K562 (cell line): ENCODE results near the gene CACNA1A. TPM values are rescaled to one million over a fixed set of nuclear protein-coding genes. Genes with fewer than 3 reads are reported as not detected.
A peak's percentile ranks its signal among the peaks of the same experiment; 100 is the strongest.

ENCODE experiments used
- ATAC-seq: fragments of 200-7000 bp; cut with Tn5 transposase; 3 replicates; pipeline ENCODE4 v1.9.1; 2020; ENCODE audit warnings: moderate library complexity
- BruUV-seq: library from RNA; stranded (reverse); fragments of 400-500 nt; replicated peaks from 2 replicates; lab custom pipeline; 2021; lab: Mats Ljungman, UMichigan
- CTCF ChIA-PET: fragments of 300-600 bp; formaldehyde crosslinking; extraction: SDS; loops from one replicate; lab custom pipeline; 2021; ENCODE audit warnings: low intra/inter-chr PET ratio; lab: Yijun Ruan, JAX
- POLR2A ChIA-PET: fragments of 300-600, 350-650 bp; sonication (Branson Sonifier 250); formaldehyde crosslinking; extraction: SDS; loops from one replicate; lab custom pipeline; 2021; ENCODE audit warnings: antibody characterized with exemption, inconsistent platforms; lab: Yijun Ruan, JAX
- DNase-seq, 4 experiments: peaks; one replicate each; pipeline versions ENCODE4 v3.0.0 to v3.0.0-alpha.2; 2011 to 2018; ENCODE audit warnings: low spot score in 3 of 4, mixed read lengths in 3 of 4; ENCODE audit errors: extremely low read depth in 1 of 4
- FAIRE-seq: peaks from 2 replicates; lab custom pipeline; 2011; peaks lifted over from hg19 to GRCh38; lab: Jason Lieb, UNC
- H2AFZ ChIP-seq: 2 replicates; pipeline ENCODE4 v1.6.0; 2011; ENCODE audit warnings: low read depth, low read length, control low read depth, inconsistent platforms
- H3K27ac ChIP-seq: fragments of 200-600 bp; 3 replicates; pipeline ENCODE4 v1.8.0; 2011; ENCODE audit warnings: low read depth, mild to moderate bottlenecking, control low read depth, inconsistent platforms, low read length, moderate library complexity, mixed read lengths; ENCODE audit errors: extremely low read depth
- H3K27me3 ChIP-seq, 2 experiments: fragments of 300-600 bp in 1 of 2; 2 replicates in 1 of 2; 3 replicates in 1 of 2; pipeline versions ENCODE4 v1.6.0 to v1.8.0; 2011; ENCODE audit warnings: inconsistent platforms in 2 of 2, low read length in 2 of 2, mild to moderate bottlenecking in 1 of 2, mixed read lengths in 1 of 2, moderate library complexity in 1 of 2; ENCODE audit not compliant: control insufficient read depth in 2 of 2, insufficient read depth in 2 of 2
- H3K36me3 ChIP-seq: fragments of 300-600 bp; 3 replicates; pipeline ENCODE4 v1.8.0; 2011; ENCODE audit warnings: mild to moderate bottlenecking, low read length, inconsistent platforms; ENCODE audit not compliant: control insufficient read depth, insufficient read depth
- H3K4me1 ChIP-seq, 2 experiments: fragments of 200-600 bp in 1 of 2; replicated peaks in 1 of 2; 2 replicates in 1 of 2; 3 replicates in 1 of 2; pipeline versions ENCODE4 v1.5.1 to v1.8.0; 2011; ENCODE audit warnings: inconsistent platforms in 2 of 2, low read length in 2 of 2, mild to moderate bottlenecking in 1 of 2, mixed read lengths in 1 of 2, moderate library complexity in 1 of 2; ENCODE audit not compliant: control insufficient read depth in 2 of 2, insufficient read depth in 2 of 2
- H3K4me2 ChIP-seq: 2 replicates; pipeline ENCODE4 v1.6.1; 2011; ENCODE audit warnings: low read length, control low read depth, inconsistent platforms, mixed read lengths; ENCODE audit not compliant: insufficient read depth
- H3K4me3 ChIP-seq: fragments of 200-600 bp; sonication (generic), shearing (Covaris generic); 2 replicates; pipeline ENCODE4 v1.5.1; 2016; ENCODE audit warnings: control low read depth, inconsistent platforms
- H3K79me2 ChIP-seq: fragments of 200-600 bp; 3 replicates; pipeline ENCODE4 v1.8.0; 2011; ENCODE audit warnings: low read length, inconsistent platforms; ENCODE audit not compliant: control insufficient read depth, insufficient read depth
- H3K9ac ChIP-seq, 2 experiments: 2 replicates each; pipeline versions ENCODE4 v1.6.0 to v1.6.1; 2011; ENCODE audit warnings: low read depth in 2 of 2, low read length in 2 of 2, control low read depth in 1 of 2, inconsistent platforms in 1 of 2, mild to moderate bottlenecking in 1 of 2, mixed read lengths in 1 of 2; ENCODE audit not compliant: insufficient read depth in 1 of 2
- H3K9me1 ChIP-seq: one replicate; pipeline ENCODE4 v1.6.0; 2011; ENCODE audit warnings: inconsistent platforms, mild to moderate bottlenecking, low read length, moderate library complexity; ENCODE audit not compliant: control insufficient read depth, insufficient read depth
- H3K9me3 ChIP-seq: replicated peaks from 2 replicates; pipeline ENCODE4 v1.5.1; 2011; ENCODE audit warnings: low read depth, low read length, inconsistent platforms; ENCODE audit not compliant: control insufficient read depth, insufficient read depth
- H4K20me1 ChIP-seq: replicated peaks from 2 replicates; pipeline ENCODE4 v1.6.1; 2011; ENCODE audit warnings: low read length, inconsistent platforms, mixed read lengths; ENCODE audit not compliant: control insufficient read depth, insufficient read depth
- CBX1 ChIP-seq: sonication (generic); IDR thresholded peaks from 2 replicates; pipeline ENCODE4 v1.6.1; 2016; ENCODE audit warnings: antibody characterized with exemption, low read depth, mild to moderate bottlenecking
- CCAR2 ChIP-seq: fragments of 200-400 bp; formaldehyde crosslinking; IDR thresholded peaks from 2 replicates; pipeline ENCODE4 v1.6.1; 2017; ENCODE audit warnings: mild to moderate bottlenecking, low read depth, low read length
- E2F8 ChIP-seq: fragments of 450-650 bp; IDR thresholded peaks from 2 replicates; pipeline ENCODE4 v1.7.1; 2018; ENCODE audit warnings: mild to moderate bottlenecking, low read depth; ENCODE audit not compliant: partially characterized antibody
- ETV6 ChIP-seq, 3 experiments: fragments of 150-350 bp in 1 of 3; sonication (generic) in 1 of 3; formaldehyde crosslinking in 1 of 3; IDR thresholded peaks; 2 replicates each; pipeline versions ENCODE4 v1.6.1 to v1.8.0; 2014 to 2022; ENCODE audit warnings: borderline replicate concordance in 2 of 3, low read depth in 2 of 3, antibody characterized with exemption in 1 of 3, low read length in 1 of 3, mild to moderate bottlenecking in 1 of 3, missing genetic modification reagents in 1 of 3
- NFRKB ChIP-seq: fragments of 450-650 bp; IDR thresholded peaks from 2 replicates; pipeline ENCODE4 v1.6.1; 2016; ENCODE audit warnings: low read depth
- POLR2H ChIP-seq: IDR thresholded peaks from 2 replicates; pipeline ENCODE4 v1.6.1; 2016; ENCODE audit warnings: missing genetic modification characterization, low read depth, mild to moderate bottlenecking, control low read depth, missing compliant biosample characterization, moderate library complexity
- RBM15 ChIP-seq: fragments of 200-400 bp; formaldehyde crosslinking; IDR thresholded peaks from 2 replicates; pipeline ENCODE4 v1.6.1; 2018; ENCODE audit warnings: mild to moderate bottlenecking, low read length, moderate library complexity; ENCODE audit not compliant: insufficient read depth
- RBM22 ChIP-seq: fragments of 200-400 bp; formaldehyde crosslinking; IDR thresholded peaks from 2 replicates; pipeline ENCODE4 v1.6.1; 2018; ENCODE audit warnings: low read length, low read depth; ENCODE audit not compliant: poor library complexity, severe bottlenecking
- RBM25 ChIP-seq: fragments of 200-400 bp; formaldehyde crosslinking; IDR thresholded peaks from 2 replicates; pipeline ENCODE4 v1.6.1; 2018; ENCODE audit warnings: low read length, low read depth, moderate library complexity; ENCODE audit not compliant: severe bottlenecking
- SIRT6 ChIP-seq: IDR thresholded peaks from one replicate; pipeline ENCODE4 v1.6.1; 2012; ENCODE audit warnings: low read depth, mild to moderate bottlenecking, control low read depth, inconsistent platforms, low read length, moderate library complexity
- ZFP36 ChIP-seq: fragments of 150-350 bp; IDR thresholded peaks from 2 replicates; pipeline ENCODE4 v1.6.1; 2018; ENCODE audit warnings: low read length, low read depth; ENCODE audit not compliant: partially characterized antibody
- WGBS: fragments of 100-300 bp; shearing (Covaris generic); methylation state at CpG from one replicate; pipeline ENCODE4 v1.1.6; 2016; ENCODE audit warnings: low coverage, mixed read lengths; ENCODE audit not compliant: insufficient coverage; ENCODE audit errors: missing lambda C conversion rate; 5-methylcytosine and 5-hydroxymethylcytosine counted together
- in situ Hi-C: fragments of 300-500 bp; cut with MboI; formaldehyde crosslinking; loops from 4 replicates; pipeline ENCODE4 v1.15.0; 2018; ENCODE audit warnings: inconsistent platforms, mixed read lengths
- intact Hi-C: fragments of 100-400 bp; cut with micrococcal nuclease; formaldehyde crosslinking; loops from 2 replicates; pipeline ENCODE4 v1.14.2; 2022
- polyA plus RNA-seq, 8 experiments: library from polyadenylated mRNA; depleted of rRNA in 4 of 8; stranded (reverse) in 5 of 8; unstranded in 3 of 8; fragments of >200 nt; fragmentation: Nextera tagmentation in 2 of 8; fragmentation: Illumina TruSeq in 1 of 8; extraction: Ambion mirVana in 2 of 8; extraction: Trizol in 1 of 8; gene quantifications; 2 replicates each; pipeline versions ENCODE4 v1.2.1 to v1.2.3, GENCODE V29; 2011 to 2014; ENCODE audit warnings: inconsistent platforms in 1 of 8, missing spikeins in 1 of 8
- total RNA-seq, 7 experiments: library from RNA; depleted of rRNA in 6 of 7; stranded (reverse); fragments of >200 nt in 6 of 7; fragmentation: Illumina TruSeq in 2 of 7; extraction: Trizol in 2 of 7; gene quantifications; 2 replicates each; pipeline versions ENCODE4 v1.2.1 to v1.2.3, GENCODE V29; 2011 to 2021; ENCODE audit warnings: low replicate concordance in 1 of 7

Gene CACNA1A
- total and polyA plus RNA-seq, 9 of the 15 experiments (the other 6 are each of a cell fraction or from before 2014, with no cell fraction given): 0.03 to 0.20 (median 0.09) TPM; not detected in 1

DNA sequence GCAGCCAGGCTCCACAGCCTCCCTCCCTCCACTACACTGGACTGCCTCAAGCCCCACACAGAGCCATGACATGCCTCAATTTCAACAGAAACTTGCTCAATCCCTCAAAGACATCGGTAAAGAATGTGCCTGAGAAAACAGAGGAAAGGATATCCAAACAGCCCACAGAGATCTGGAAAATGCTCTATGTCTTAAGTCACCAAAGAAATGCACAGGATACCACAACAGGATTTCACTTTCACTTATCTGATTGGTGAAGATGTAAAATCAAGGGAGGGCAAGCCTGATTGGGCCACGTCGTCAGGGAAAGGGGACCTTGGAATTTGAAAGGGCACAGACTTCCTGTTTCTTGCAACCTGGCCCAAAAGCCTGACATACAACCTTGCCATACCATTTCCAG is 14.2 kb downstream of the CACNA1A start:
- in situ Hi-C loops (no loop called here), intact Hi-C loops (no loop called here)
- FAIRE-seq: no peak
- H3K27me3 ChIP-seq: no peaks in the 10 kb centered on the region
- DNase-seq: no peak
- H3K4me1 ChIP-seq: no peaks in the 10 kb centered on the region
- no peak overlapping the region for H3K4me3 ChIP-seq
- H2AFZ ChIP-seq: no peak overlapping the region
- POLR2A ChIA-PET: no interaction called here
- BruUV-seq: no TSS peak
- CTCF ChIA-PET: no interaction called here
- no peaks in the 10 kb centered on the region for H4K20me1 ChIP-seq
- H3K4me2 ChIP-seq: no peak overlapping the region
- no peak overlapping the region for H3K9ac ChIP-seq
- 0% methylated on average over 3 of the region's 3 CpGs for WGBS
- TF ChIP-seq RBM15: no peak
- no peak for TF ChIP-seq NFRKB
- TF ChIP-seq RBM22: no peak
- H3K9me1 ChIP-seq: no peaks in the 10 kb centered on the region
- H3K79me2 ChIP-seq: no peaks in the 10 kb centered on the region
- H3K9me3 ChIP-seq: no peaks in the 10 kb centered on the region
- ATAC-seq: no peak
- H3K36me3 ChIP-seq: no peaks in the 10 kb centered on the region
- no peak overlapping the region for H3K27ac ChIP-seq

DNA sequence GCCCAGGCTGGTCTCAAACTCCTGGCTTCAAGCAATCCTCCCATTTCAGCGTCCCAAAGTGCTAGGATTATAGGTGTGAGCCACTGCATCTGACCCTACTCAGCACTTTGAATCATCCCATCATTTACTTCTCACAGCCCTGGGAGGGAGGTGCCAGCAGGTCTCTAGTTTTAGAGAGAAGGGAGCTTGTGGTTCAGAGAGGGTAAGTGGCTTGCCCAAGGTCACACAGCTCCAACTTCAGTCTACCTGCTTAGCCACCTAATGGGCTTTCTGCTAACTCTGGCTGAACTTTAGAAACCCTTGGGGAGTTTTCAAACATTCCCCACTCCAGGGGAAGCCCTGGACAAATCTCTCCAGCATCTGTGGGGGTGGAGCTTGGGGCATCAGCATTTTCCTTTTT is 18.3 kb downstream of the CACNA1A start:
- BruUV-seq: no TSS peak
- POLR2A ChIA-PET: interaction anchor here (0.7 kb wide), 1 partner anchor 13 kb away, joined by 3 read pairs; no protein-coding TSS in a partner anchor
- WGBS: 0% methylated on average over 1 of the region's 1 CpG
- TF ChIP-seq POLR2H (tag) (no peak), SIRT6 (no peak), E2F8 (no peak), RBM25 (peak; percentile 65), ETV6 (IDR thresholded peaks at IDR 0.05; ENCODE audit: borderline replicate concordance in 1 of 2, low read depth in 2 of 2, low read length in 1 of 2) (no peak), ETV6 (CRISPR knock-in tag; IDR thresholded peaks at IDR 0.05; ENCODE audit: borderline replicate concordance) (no peak), ZFP36 (peak; percentile 61), CBX1 (no peak), CCAR2 (no peak)

More for the DNA sequence above, 18.3 kb downstream of the CACNA1A start:
- Histone ChIP-seq H3K9me3 (no peaks in the 10 kb centered on the region), H3K9ac (no peak overlapping the region), H3K4me2 (no peak overlapping the region), H2AFZ (no peak overlapping the region), H3K79me2 (no peaks in the 10 kb centered on the region), H3K36me3 (no peaks in the 10 kb centered on the region), H3K4me1 (no peaks in the 10 kb centered on the region), H3K9me1 (no peaks in the 10 kb centered on the region), H3K4me3 (no peak overlapping the region), H4K20me1 (no peaks in the 10 kb centered on the region), H3K27ac (no peak overlapping the region), H3K27me3 (no peaks in the 10 kb centered on the region)
- FAIRE-seq (no peak), DNase-seq (no peak), ATAC-seq (no peak)
- CTCF ChIA-PET: no interaction called here
- in situ Hi-C loops: no loop called here
- intact Hi-C loops: no loop called here
